GM18498 (cell line): ENCODE results near the gene ARTN.
A peak's percentile ranks its signal among the peaks of the same experiment; 100 is the strongest.

Source experiments
- ATAC-seq: cut with Tn5 transposase; IDR thresholded peaks from one replicate; pipeline ENCODE4 v1.9.1; 2021; ENCODE audit warnings: mild to moderate bottlenecking, moderate library complexity; ENCODE audit not compliant: unreplicated experiment

Gene ARTN

GRCh38 chr1:43946236-43947060 lies 12.8 kb downstream of the ARTN start, which contains the start of gene IPO13:
Gene IPO13 (plus strand): TSS chr1:43946950. CDS start chr1:43947601, 651 bp downstream.
- ATAC-seq: peak; percentile 94

DNA sequence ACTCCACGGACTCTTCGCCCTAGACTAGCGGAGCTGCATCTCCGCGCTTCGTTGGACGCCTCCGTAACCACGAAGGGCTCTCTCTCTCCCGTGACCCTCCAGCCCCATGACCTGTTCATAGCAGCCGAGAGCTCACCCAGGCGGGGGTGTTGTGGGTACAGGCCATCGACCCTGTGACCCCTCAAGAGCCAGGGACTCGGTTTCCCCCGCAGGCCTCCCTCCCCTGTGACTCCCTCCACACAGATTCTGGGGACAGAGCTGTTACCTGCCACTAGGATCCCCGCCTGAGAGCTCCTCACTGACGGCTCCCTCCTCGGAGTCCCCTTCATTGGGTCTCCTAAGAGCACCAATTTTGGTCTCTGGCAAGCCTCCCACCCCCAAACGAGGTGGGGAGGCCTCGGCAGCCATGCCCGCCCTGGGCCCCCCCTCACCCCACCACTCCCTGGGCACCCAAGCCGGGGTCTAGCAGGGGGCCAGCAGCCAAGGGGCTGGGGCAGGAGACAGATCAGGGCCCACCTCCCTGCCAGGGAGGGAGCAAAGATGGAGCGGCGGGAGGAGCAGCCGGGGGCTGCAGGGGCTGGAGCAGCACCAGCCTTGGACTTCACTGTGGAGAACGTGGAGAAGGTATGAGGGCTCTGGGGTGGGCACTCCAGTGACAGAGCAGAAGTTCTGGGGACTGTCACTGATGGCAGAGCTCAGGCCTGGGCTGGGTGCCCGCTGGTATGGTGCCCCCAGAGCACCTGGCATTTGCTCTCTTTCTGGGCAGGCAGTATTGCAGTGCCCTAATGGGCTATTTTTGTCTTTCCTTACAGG lies 13.7 kb downstream of the ARTN start:
- ATAC-seq: no peak

DNA sequence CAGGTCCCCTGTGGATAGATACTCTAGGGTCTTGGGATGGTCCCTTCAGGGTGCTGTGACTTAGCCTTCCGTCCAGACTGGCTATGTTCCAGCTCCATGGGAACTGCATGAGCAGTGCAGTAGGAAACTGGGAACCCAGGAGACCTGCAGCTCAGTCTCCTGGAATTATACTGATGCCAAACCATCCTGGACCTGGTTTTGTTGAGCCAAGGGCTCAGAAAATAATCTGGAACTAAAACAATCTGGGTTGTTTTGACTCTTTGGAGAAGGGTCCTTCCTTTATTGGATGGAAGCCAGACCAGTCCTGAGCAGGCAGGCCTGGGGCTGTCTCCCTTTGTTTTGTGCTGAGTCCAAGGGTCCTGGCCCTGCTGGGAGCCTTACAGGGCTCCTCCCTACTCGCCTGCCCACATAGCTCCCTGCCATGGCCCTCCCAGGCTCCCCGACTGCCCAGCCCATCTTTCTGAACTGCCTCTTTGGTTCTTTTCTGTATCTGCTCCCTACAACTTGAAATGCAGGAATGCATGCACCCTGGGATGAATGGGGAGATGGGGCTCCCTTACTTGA lies 14.4 kb downstream of the ARTN start:
- no peak for ATAC-seq

DNA sequence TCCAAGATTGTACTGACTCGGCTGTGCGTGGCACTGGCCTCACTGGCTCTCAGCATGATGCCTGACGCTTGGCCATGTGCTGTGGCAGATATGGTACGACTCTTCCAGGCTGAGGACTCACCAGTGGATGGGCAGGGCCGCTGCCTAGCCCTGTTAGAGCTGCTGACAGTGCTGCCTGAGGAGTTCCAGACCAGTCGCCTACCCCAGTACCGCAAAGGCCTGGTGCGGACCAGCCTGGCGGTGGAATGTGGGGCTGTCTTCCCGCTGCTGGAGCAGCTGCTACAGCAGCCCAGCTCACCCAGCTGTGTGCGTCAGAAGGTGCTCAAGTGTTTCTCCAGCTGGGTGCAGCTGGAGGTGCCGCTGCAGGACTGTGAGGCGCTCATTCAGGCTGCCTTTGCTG lies 16.1 kb downstream of the ARTN start:
- no peak for ATAC-seq

DNA sequence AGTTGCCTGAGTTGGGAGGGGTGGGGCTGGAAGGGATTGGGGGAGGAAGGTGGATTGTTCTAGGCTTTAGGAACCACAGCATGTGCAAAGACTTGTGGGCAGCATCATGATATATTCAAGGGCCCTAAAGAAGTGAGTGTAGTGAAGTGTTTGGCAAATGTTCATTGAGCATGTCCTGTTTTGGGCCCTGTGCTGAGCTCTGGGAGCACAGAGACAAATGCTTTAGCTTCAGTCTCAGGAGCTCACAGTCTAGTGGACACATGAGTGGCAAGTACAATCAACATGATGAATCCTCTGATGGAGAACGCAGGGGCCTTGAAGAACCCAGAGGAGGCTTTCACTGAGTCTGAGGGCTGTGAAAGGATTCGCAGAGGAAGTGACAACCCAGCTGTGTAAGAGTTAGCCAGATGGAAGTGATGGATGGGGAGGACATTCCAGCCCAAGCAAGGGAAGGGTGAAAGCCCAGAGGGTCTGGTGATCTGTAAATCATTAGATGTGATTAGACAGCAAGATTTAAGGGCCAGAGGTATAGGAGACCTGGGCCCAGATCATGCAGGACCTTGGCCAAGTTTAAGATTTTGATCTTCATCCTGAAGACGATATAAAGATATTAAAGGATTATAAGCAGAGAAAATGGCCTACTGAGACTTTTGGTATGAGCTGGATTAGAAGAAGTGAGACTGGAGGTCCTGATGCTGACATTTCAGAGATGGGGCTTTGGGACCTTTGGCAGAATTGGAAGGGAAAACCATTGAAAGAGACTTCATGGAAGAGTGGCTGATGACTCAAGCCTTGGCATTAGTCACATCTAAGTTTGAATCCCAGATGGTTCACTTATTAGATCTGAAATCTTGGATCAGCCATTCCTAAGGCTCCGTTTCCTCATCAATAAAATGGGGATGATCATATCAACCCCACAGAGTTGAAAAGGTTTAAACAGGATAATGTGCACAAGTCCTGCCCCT lies 17.7 kb downstream of the ARTN start:
- no peak for ATAC-seq

- no peak for ATAC-seq
Observed at GRCh38 chr1:43952731-43953346, 19.2 kb downstream of the ARTN start.

- ATAC-seq: no peak
Observed at GRCh38 chr1:43953361-43953760, 19.8 kb downstream of the ARTN start.

GRCh38 chr1:43954036-43954435 lies 20.4 kb downstream of the ARTN start:
- ATAC-seq: no peak

- no peak for ATAC-seq
Observed at GRCh38 chr1:43956234-43956633, 22.6 kb downstream of the ARTN start.

- no peak for ATAC-seq
Observed at GRCh38 chr1:43957407-43958040, 23.9 kb downstream of the ARTN start.

DNA sequence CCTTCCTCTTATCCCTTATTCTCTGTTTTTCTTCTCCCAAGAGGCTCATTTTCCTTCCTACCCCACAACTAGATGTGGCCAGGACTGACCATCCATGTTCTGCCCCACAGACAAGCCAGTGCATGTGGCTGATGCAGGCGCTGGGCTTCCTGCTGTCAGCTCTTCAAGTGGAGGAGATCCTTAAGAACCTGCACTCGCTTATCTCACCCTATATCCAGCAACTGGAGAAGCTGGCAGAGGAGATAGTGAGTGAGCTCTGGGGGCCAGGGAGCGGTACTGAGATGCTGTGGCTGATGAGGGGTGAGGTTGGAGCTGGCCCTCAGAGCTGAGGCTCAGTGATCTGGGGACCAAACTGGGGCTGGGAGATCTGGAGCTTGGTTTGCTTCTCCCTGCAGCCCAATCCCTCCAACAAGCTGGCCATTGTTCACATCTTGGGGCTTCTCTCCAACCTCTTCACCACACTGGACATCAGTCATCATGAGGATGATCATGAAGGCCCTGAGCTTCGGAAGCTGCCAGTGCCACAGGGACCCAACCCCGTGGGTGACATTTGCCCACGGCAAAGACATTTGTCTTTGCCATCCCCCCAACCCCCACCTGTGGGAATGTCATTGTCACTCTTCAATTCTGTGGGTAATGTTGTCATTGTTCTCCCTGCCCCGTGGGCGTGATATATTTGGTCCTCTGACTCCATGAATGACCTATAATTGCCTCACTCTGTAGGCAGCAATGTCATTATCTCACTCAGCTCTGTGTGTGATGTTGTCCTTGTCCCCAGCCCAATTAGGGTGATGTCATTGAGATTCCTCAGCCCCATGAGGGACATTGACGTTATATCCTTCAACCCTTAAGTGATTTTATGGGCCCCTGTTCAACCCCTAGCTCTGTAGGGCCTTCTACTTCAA lies 25.0 kb downstream of the ARTN start:
- no peak for ATAC-seq

DNA sequence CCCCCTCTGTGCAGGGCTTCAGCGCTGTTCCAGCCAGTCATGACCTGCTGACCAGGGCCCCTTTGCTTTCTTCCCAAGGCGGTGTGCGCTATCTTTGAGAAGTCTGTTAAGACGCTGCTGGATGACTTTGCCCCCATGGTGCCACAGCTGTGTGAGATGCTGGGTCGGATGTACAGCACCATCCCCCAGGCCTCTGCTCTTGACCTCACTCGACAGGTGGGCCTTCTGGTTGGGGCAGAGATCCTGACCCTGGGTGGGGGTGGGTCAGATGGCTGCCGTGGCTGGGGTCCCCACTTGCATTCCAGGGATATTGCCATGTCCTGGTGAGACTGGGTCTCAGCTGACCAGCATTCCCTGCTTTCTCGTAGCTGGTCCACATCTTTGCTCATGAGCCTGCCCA lies 27.2 kb downstream of the ARTN start:
- no peak for ATAC-seq

DNA sequence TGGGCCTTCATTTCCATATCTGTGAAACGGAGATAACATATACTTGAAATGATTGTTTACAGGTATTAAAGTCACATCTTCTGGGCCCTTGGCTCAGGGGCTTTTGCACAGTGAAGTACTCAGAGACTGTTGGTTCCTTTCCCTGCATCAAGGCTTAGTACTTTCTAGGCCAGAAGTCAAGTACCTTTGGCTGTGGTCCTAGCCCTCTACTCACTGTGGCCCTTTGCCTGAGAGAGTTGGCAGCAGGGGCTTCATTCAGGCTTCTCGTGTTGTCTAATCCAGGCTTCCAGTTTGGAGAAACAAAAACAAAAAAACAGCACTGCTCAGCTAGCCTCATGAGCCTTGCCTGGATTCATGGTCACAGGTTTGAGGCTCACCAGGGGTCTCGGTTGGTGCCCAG lies 28.1 kb downstream of the ARTN start:
- no peak for ATAC-seq

DNA sequence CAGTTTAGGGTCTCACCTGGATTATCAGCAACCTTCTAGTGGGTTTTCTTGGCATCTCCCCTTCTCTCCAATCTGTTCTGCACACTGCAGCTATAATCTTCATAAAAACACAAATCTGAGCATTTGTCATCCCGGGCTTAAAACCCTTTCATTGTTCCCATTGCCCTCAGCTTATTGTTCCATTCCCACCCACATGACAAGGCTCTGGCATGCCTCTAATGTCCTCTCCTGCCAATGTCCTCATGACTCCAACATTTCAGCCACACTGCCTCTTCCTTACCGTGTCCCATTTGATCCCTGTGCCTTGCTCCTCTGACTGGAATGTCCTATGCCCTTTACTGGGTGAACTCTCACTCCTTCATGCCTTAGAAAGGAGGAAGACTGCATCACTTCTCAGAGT lies 28.7 kb downstream of the ARTN start:
- no peak for ATAC-seq

DNA sequence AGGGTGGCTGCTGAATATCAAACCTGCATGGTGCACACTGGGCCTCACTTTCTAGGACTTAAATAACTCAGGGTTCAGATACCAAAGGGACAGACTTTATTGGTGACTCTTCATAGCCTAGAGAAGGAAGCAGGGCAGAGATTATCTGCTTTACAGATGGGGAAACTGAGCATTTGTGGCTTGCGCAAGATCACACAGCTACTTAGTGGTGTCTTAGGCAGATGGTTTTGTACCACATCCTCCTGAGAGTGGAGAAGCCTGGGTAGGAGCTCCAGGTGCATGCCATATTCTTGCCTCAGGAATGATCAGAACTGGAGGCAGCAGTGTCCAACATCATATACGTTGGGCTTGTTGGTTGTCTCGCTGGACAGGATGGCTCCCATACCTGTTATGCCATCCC lies 29.4 kb downstream of the ARTN start:
- no peak for ATAC-seq

GRCh38 chr1:43963890-43964289 lies 30.3 kb downstream of the ARTN start:
- no peak for ATAC-seq

DNA sequence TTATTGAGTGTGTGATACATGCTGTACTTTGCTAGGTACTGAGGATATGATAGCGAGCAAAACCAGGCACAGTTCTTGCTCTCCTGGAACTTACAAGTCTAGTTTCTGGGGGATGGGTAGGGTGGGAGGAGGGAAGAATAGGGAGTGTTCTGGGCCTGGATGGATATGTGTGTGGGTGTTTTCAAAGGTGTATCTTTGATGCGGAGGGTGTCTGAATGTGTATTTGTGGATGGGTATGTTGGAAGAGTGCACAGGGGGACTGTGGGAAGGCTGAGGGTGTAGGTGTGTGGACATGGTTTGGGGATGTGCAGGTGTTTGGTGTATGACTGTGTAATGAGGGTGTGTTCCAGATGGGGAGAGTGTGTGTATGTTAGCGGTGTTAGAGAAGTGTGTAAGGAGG lies 31.7 kb downstream of the ARTN start:
- no peak for ATAC-seq

GRCh38 chr1:43968348-43968948 lies 34.8 kb downstream of the ARTN start:
- no peak for ATAC-seq
